ENCODE data around the gene LYRM4.

DNA sequence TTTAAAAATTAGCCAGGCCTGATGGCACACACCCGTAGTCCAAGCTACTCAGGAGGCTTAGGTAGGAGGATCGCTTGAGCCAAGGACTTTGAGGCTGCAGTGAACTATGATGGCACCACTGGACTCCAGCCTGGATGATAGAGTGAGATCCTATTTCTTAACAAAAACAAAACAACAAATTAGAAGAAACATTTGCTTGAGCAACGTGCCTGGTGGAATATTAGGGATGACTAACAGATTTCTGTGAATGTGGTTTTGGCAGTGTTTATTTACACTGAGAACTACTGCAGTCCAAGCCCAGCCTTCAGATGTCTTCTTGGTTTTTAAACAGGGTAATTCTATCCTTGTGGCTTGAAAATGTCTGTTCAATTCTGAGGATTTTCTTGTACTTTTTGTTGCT lies 166.4 kb downstream of the LYRM4 start:
- TF ChIP-seq, protein P1, sequence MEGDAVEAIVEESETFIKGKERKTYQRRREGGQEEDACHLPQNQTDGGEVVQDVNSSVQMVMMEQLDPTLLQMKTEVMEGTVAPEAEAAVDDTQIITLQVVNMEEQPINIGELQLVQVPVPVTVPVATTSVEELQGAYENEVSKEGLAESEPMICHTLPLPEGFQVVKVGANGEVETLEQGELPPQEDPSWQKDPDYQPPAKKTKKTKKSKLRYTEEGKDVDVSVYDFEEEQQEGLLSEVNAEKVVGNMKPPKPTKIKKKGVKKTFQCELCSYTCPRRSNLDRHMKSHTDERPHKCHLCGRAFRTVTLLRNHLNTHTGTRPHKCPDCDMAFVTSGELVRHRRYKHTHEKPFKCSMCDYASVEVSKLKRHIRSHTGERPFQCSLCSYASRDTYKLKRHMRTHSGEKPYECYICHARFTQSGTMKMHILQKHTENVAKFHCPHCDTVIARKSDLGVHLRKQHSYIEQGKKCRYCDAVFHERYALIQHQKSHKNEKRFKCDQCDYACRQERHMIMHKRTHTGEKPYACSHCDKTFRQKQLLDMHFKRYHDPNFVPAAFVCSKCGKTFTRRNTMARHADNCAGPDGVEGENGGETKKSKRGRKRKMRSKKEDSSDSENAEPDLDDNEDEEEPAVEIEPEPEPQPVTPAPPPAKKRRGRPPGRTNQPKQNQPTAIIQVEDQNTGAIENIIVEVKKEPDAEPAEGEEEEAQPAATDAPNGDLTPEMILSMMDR (IDR thresholded peaks at IDR 0.05) = no peak
- no peak for TF ChIP-seq POLR2A (IDR thresholded peaks at IDR 0.05)
